AG08395 (cell line): ENCODE measurements around the gene MSH3.
"Not testable (repeated sequence)": the region's sequence is repeated elsewhere in the genome, so short reads cannot be mapped to it uniquely, and the experiment has no call there.

Experiments
- DNase-seq: peaks from one replicate; pipeline ENCODE4 v3.0.0; 2012; ENCODE audit warnings: mixed read lengths, low spot score

The MSH3 gene

GRCh38 chr5:80755626-80756025, 101.2 kb downstream of the MSH3 start:
- DNase-seq = no peak

- no peak for DNase-seq
Measured at GRCh38 chr5:80756292-80756691, 101.8 kb downstream of the MSH3 start.

- DNase-seq = no peak
Measured at GRCh38 chr5:80757290-80757689, 102.8 kb downstream of the MSH3 start.

- no peak for DNase-seq
Measured at GRCh38 chr5:80759866-80760577, 105.6 kb downstream of the MSH3 start.

GRCh38 chr5:80760680-80761079, 106.2 kb downstream of the MSH3 start:
- DNase-seq = no peak

GRCh38 chr5:80761176-80761575, 106.7 kb downstream of the MSH3 start:
- no peak for DNase-seq

GRCh38 chr5:80761966-80762365, 107.5 kb downstream of the MSH3 start:
- DNase-seq = no peak

- no peak for DNase-seq
Measured at GRCh38 chr5:80762573-80762972, 108.1 kb downstream of the MSH3 start.

- DNase-seq = no peak
Measured at GRCh38 chr5:80763211-80763610, 108.8 kb downstream of the MSH3 start.

- no peak for DNase-seq
Measured at GRCh38 chr5:80763873-80764647, 109.6 kb downstream of the MSH3 start.

GRCh38 chr5:80764786-80765185, 110.3 kb downstream of the MSH3 start:
- DNase-seq = no peak

- no peak for DNase-seq
Measured at GRCh38 chr5:80777347-80778287, 123.2 kb downstream of the MSH3 start.

- no peak for DNase-seq
Measured at GRCh38 chr5:80780024-80780423, 125.6 kb downstream of the MSH3 start.

- no peak for DNase-seq
Measured at GRCh38 chr5:80780761-80781285, 126.4 kb downstream of the MSH3 start.

GRCh38 chr5:80781356-80781755, 126.9 kb downstream of the MSH3 start:
- DNase-seq = no peak

GRCh38 chr5:80782626-80783025, 128.2 kb downstream of the MSH3 start:
- no peak for DNase-seq

GRCh38 chr5:80783751-80784150, 129.3 kb downstream of the MSH3 start:
- not testable (repeated sequence) for DNase-seq

- no peak for DNase-seq
Measured at GRCh38 chr5:80784451-80784850, 130.0 kb downstream of the MSH3 start.

GRCh38 chr5:80789319-80790016, 135.0 kb downstream of the MSH3 start:
- DNase-seq = not testable (repeated sequence)

- no peak for DNase-seq
Measured at GRCh38 chr5:80790698-80791097, 136.2 kb downstream of the MSH3 start.

- DNase-seq = no peak
Measured at GRCh38 chr5:80793354-80793753, 138.9 kb downstream of the MSH3 start.

- no peak for DNase-seq
Measured at GRCh38 chr5:80796846-80797245, 142.4 kb downstream of the MSH3 start.
